Measurements from ENCODE around the gene HIRA. TPM values are rescaled to one million over a fixed set of nuclear protein-coding genes. Genes with fewer than 3 reads are reported as not detected.
A peak's percentile ranks its signal among the peaks of the same experiment; 100 is the strongest.

Gene HIRA
- total and polyA plus RNA-seq, 9 of the 15 experiments (the other 6 are each of a cell fraction or from before 2014, with no cell fraction given), result 0.96 to 132 (median 58.4) TPM

DNA sequence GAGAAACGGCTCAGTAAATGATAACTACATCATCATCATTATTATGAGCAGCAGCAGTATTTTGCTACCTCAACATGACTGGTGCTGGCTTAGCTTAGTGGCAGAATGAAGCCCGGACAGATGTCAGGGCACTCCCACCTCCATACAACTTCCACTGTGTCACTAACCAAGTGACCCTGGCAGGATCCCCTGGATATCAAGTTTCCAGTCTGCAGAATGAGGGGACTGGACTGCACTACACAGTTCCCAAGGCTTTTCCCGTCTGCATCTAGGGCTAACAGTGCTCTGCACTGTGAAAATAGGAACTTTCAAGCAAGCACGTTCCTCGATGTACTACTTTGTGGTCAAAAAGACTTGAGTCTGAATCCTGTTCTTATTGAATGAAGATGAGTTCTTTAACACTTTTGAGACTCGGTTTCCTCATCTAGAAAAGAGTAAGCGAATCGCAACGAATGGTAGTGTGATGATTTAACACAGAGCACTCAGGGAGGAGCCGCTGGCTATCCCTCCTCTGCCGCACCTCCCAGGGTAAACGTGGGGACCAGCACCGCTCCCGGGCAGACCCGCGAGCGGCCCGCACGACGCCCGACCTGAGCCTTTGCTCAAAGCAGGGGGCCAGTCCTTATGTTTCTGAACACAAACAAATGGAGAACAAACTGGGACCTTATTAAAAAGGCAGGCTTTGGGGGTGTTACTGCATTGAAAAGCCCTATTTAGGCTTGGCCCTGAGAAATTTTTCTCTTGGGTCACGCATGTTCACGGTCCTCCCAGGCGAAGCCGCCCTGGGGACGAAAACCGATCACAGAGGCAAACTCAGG lies 140.9 kb downstream of the HIRA start (continued):
- 0 out of 2 replicates have a peak, but pooled peaks have one; percentile 40 for TF ChIP-seq MTF1 (CRISPR knock-in tag; IDR thresholded peaks at IDR 0.05; ENCODE audit: borderline replicate concordance)
- TF ChIP-seq, protein P1, sequence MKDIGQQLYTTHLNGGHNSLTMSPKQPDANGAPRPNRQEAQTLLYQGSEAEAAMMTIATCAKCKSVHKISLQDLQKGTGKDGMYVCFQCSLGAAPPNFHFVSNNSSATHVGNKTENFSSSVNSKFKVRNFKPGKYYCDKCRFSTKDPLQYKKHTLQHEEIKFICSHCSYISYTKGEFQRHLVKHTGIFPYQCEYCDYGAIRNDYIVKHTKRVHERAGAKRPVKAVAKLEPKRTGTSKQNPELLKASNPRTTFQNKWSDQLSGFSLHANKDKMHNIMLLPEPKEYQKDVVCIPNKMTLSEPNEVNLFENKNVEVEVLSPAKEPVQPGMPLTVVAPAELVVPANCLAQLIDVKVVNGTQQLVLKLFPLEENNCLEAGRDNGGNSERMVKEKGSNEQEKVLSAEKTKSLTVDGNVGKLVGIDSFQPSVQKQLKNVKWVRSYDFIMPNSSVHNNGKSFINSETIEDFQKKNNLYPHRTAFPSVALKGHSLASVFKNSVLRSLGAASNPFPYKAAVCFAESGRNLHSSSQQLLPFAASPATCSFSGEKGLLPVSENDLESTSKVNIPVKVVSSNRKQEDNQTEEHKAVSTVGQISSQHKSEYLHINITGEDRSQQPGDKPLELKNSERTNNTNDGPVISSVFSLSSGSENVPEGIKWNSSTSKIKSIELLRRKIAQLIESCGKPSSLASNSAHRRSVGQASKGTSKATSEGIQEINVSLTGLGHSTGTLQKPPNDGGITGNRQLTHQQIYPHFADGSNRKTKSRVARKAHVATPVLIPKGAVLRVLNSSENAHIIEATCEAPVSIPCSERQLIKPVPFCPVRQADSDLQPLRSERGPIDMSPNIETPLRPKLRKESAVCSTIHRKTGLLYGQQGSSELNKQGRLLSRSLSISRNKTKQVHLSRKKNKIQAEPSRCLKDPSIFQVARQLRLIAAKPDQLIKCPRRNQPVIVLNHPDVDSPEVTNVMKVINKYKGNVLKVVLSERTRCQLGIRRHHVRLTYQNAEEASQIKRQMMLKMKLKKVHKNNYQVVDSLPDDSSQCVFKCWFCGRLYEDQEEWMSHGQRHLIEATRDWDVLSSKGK (CRISPR knock-in tag; IDR thresholded peaks at IDR 0.05), result no peak
- no peak for TF ChIP-seq MTA3 (IDR thresholded peaks at IDR 0.05; ENCODE audit: borderline replicate concordance)
- TF ChIP-seq FOXA1 (IDR thresholded peaks at IDR 0.05; ENCODE audit: borderline replicate concordance), result no peak
- TF ChIP-seq BCL6 (CRISPR knock-in tag; IDR thresholded peaks at IDR 0.05), result no peak
- TF ChIP-seq DMBX1 (CRISPR knock-in tag; IDR thresholded peaks at IDR 0.05; ENCODE audit: borderline replicate concordance), result no peak
- TF ChIP-seq E2F1 (CRISPR knock-in tag; IDR thresholded peaks at IDR 0.05), result no peak
- no peak for TF ChIP-seq ZNF830 (CRISPR knock-in tag; IDR thresholded peaks at IDR 0.05)
- no peak for TF ChIP-seq SIX5 (IDR thresholded peaks at IDR 0.05; ENCODE audit: borderline replicate concordance in 1 of 2, insufficient read depth in 1 of 2, low read depth in 1 of 2, low read length in 2 of 2)
- TF ChIP-seq ZNF586 (CRISPR knock-in tag; conservative IDR thresholded peaks at IDR 0.05), result no peak
- TF ChIP-seq ZC3H8 (IDR thresholded peaks at IDR 0.05), result no peak
- peak; percentile 48; the same call in 1 of the 2 replicates for TF ChIP-seq SMARCA4 (IDR thresholded peaks at IDR 0.05)
- TF ChIP-seq NCOA1 (IDR thresholded peaks at IDR 0.05; ENCODE audit: low read depth), result no peak
- TF ChIP-seq ZNF740 (CRISPR knock-in tag; IDR thresholded peaks at IDR 0.05), result no peak
- TF ChIP-seq ZNF740 (tag; IDR thresholded peaks at IDR 0.05), result peak in 1 of 2 experiments; percentile 63; a peak in 1 of 4 replicates
- no peak for TF ChIP-seq ZNF12 (CRISPR knock-in tag; IDR thresholded peaks at IDR 0.05)
- no peak for TF ChIP-seq SMARCB1 (IDR thresholded peaks at IDR 0.05; ENCODE audit: insufficient read length, low read depth)
- TF ChIP-seq NR2C1 (IDR thresholded peaks at IDR 0.05), result no peak
- TF ChIP-seq NR2C1 (tag; IDR thresholded peaks at IDR 0.05), result no peak
- TF ChIP-seq, protein P2, sequence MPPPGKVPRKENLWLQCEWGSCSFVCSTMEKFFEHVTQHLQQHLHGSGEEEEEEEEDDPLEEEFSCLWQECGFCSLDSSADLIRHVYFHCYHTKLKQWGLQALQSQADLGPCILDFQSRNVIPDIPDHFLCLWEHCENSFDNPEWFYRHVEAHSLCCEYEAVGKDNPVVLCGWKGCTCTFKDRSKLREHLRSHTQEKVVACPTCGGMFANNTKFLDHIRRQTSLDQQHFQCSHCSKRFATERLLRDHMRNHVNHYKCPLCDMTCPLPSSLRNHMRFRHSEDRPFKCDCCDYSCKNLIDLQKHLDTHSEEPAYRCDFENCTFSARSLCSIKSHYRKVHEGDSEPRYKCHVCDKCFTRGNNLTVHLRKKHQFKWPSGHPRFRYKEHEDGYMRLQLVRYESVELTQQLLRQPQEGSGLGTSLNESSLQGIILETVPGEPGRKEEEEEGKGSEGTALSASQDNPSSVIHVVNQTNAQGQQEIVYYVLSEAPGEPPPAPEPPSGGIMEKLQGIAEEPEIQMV (tag; conservative IDR thresholded peaks at IDR 0.05; ENCODE audit: low read depth), result no peak
- TF ChIP-seq SREBF1 (IDR thresholded peaks at IDR 0.05; ENCODE audit: borderline replicate concordance, low read depth, low read length), result no peak
